HepG2 (cell line): ENCODE measurements around the gene SLC8A2. TPM values are rescaled to one million over a fixed set of nuclear protein-coding genes. Genes with fewer than 3 reads are reported as not detected.

Experiments
- ATAC-seq: fragments of 200-7000 bp; cut with Tn5 transposase; 3 replicates; pipeline ENCODE4 v1.9.1; 2020; ENCODE audit warnings: mild to moderate bottlenecking, moderate library complexity
- BruUV-seq: library from RNA; stranded (reverse); fragments of 400-500 nt; replicated peaks from 2 replicates; lab custom pipeline; 2021; lab: Mats Ljungman, UMichigan
- CTCF ChIA-PET: fragments of 300-600 bp; formaldehyde crosslinking; extraction: SDS; loops from one replicate; lab custom pipeline; 2021; ENCODE audit warnings: low total read pairs, inconsistent platforms, low intra/inter-chr PET ratio; lab: Yijun Ruan, JAX
- POLR2A ChIA-PET: fragments of 350-600 bp; sonication (Branson Sonifier 250); formaldehyde crosslinking; loops from one replicate; lab custom pipeline; 2020; ENCODE audit warnings: antibody characterized with exemption, inconsistent platforms; lab: Yijun Ruan, JAX
- DNase-seq: peaks from one replicate; pipeline ENCODE4 v3.0.0-alpha.2; 2015; ENCODE audit warnings: low spot score
- FAIRE-seq: peaks from 3 replicates; lab custom pipeline; 2011; peaks lifted over from hg19 to GRCh38; lab: Jason Lieb, UNC
- H2AFZ ChIP-seq: one replicate; pipeline ENCODE4 v1.6.1; 2011; ENCODE audit warnings: low read length, inconsistent platforms
- H3K27ac ChIP-seq: fragments of 300-600 bp; 3 replicates; pipeline ENCODE4 v1.8.0; 2011; ENCODE audit warnings: mixed run types, mild to moderate bottlenecking, mixed read lengths, low read length, inconsistent platforms; ENCODE audit not compliant: insufficient read depth; ENCODE audit errors: extremely low read length
- H3K27me3 ChIP-seq, 2 experiments: fragments of 200-600 bp in 1 of 2; 2 replicates in 1 of 2; 3 replicates in 1 of 2; pipeline versions ENCODE4 v1.6.0 to v1.8.0; 2011; ENCODE audit warnings: low read length in 2 of 2, mild to moderate bottlenecking in 2 of 2, moderate library complexity in 2 of 2, inconsistent platforms in 1 of 2; ENCODE audit not compliant: insufficient read depth in 2 of 2, control insufficient read depth in 1 of 2
- H3K36me3 ChIP-seq, 2 experiments: fragments of 200-600 bp in 1 of 2; replicated peaks in 1 of 2; 2 replicates in 1 of 2; 3 replicates in 1 of 2; pipeline versions ENCODE4 v1.5.1 to v1.8.0; 2011; ENCODE audit warnings: low read length in 2 of 2, inconsistent platforms in 1 of 2; ENCODE audit not compliant: insufficient read depth in 2 of 2, control insufficient read depth in 1 of 2
- H3K4me1 ChIP-seq: 2 replicates; pipeline ENCODE4 v1.5.1; 2012; ENCODE audit warnings: low read length, inconsistent platforms; ENCODE audit not compliant: insufficient read depth
- H3K4me2 ChIP-seq: 2 replicates; pipeline ENCODE4 v1.6.0; 2011; ENCODE audit warnings: low read depth, low read length, inconsistent platforms
- H3K4me3 ChIP-seq, 3 experiments: fragments of 200-600 bp in 1 of 3; sonication (generic), shearing (Covaris generic) in 1 of 3; replicated peaks in 1 of 3; 2 replicates each; pipeline ENCODE4 v1.5.1; 2011 to 2016; ENCODE audit warnings: low read length in 3 of 3, inconsistent platforms in 2 of 3, low read depth in 2 of 3, mild to moderate bottlenecking in 2 of 3, control low read depth in 1 of 3, mixed read lengths in 1 of 3; ENCODE audit not compliant: insufficient read depth in 1 of 3
- H3K79me2 ChIP-seq: one replicate; pipeline ENCODE4 v1.6.1; 2011; ENCODE audit warnings: low read length, inconsistent platforms; ENCODE audit not compliant: insufficient read depth
- H3K9ac ChIP-seq: 2 replicates; pipeline ENCODE4 v1.6.0; 2011; ENCODE audit warnings: mild to moderate bottlenecking, low read depth, low read length, inconsistent platforms; ENCODE audit not compliant: insufficient read depth
- H3K9me3 ChIP-seq: 2 replicates; pipeline ENCODE4 v1.5.1; 2012; ENCODE audit warnings: mild to moderate bottlenecking, low read length
- H4K20me1 ChIP-seq: 2 replicates; pipeline ENCODE4 v1.6.0; 2011; ENCODE audit warnings: inconsistent platforms, mild to moderate bottlenecking, low read length, moderate library complexity; ENCODE audit not compliant: insufficient read depth
- DRAP1 ChIP-seq: IDR thresholded peaks from 2 replicates; pipeline ENCODE4 v1.6.1; 2016; ENCODE audit warnings: missing genetic modification reagents, missing compliant biosample characterization
- EEA1 ChIP-seq: sonication (generic); formaldehyde crosslinking; IDR thresholded peaks from 2 replicates; pipeline ENCODE4 v1.5.1; 2020; ENCODE audit warnings: mild to moderate bottlenecking, missing genetic modification reagents, borderline replicate concordance
- KLF16 ChIP-seq, 2 experiments: sonication (generic) in 1 of 2; formaldehyde crosslinking in 1 of 2; IDR thresholded peaks; 2 replicates each; pipeline versions ENCODE4 v1.6.1 to v1.8.0; 2016 to 2023; ENCODE audit warnings: missing genetic modification reagents in 2 of 2, missing compliant biosample characterization in 1 of 2
- KMT2B ChIP-seq: IDR thresholded peaks from 2 replicates; pipeline ENCODE4 v1.6.1; 2016; ENCODE audit warnings: missing genetic modification reagents, missing compliant biosample characterization
- MYC ChIP-seq: sonication (generic); formaldehyde crosslinking; IDR thresholded peaks from 2 replicates; pipeline ENCODE4 v1.9.0; 2021; ENCODE audit warnings: missing genetic modification reagents, borderline replicate concordance
- SNAPC2 ChIP-seq: sonication (generic); formaldehyde crosslinking; IDR thresholded peaks from 2 replicates; pipeline ENCODE4 v1.8.1; 2022; ENCODE audit warnings: mild to moderate bottlenecking, missing genetic modification reagents
- ZC3H4 ChIP-seq: sonication (generic); formaldehyde crosslinking; IDR thresholded peaks from 2 replicates; pipeline ENCODE4 v1.4.0; 2020; ENCODE audit warnings: missing genetic modification reagents, borderline replicate concordance
- ZEB1 ChIP-seq: IDR thresholded peaks from 2 replicates; pipeline ENCODE4 v1.6.1; 2012; ENCODE audit warnings: mild to moderate bottlenecking, low read depth, inconsistent platforms; ENCODE audit not compliant: insufficient replicate concordance
- ZNF17 ChIP-seq: sonication (generic); formaldehyde crosslinking; IDR thresholded peaks from 2 replicates; pipeline ENCODE4 v1.5.0; 2020; ENCODE audit warnings: mild to moderate bottlenecking, missing genetic modification reagents
- ZNF205 ChIP-seq: IDR thresholded peaks from 2 replicates; pipeline ENCODE4 v1.6.1; 2018; ENCODE audit warnings: missing biosample characterization, missing genetic modification reagents
- ZNF616 ChIP-seq: sonication (generic); formaldehyde crosslinking; IDR thresholded peaks from 2 replicates; pipeline ENCODE4 v1.5.0; 2020; ENCODE audit warnings: low read depth, mild to moderate bottlenecking, missing genetic modification reagents
- ZNF710 ChIP-seq: sonication (generic); formaldehyde crosslinking; IDR thresholded peaks from 2 replicates; pipeline ENCODE4 v1.5.0; 2020; ENCODE audit warnings: mild to moderate bottlenecking, missing genetic modification reagents, borderline replicate concordance
- ZNF713 ChIP-seq: sonication (generic); formaldehyde crosslinking; IDR thresholded peaks from 2 replicates; pipeline ENCODE4 v1.4.0; 2020; ENCODE audit warnings: mild to moderate bottlenecking, missing genetic modification reagents
- WGBS: methylation state at CpG from one replicate; pipeline ENCODE4 v1.1.6; 2017; ENCODE audit warnings: low lambda C conversion rate; 5-methylcytosine and 5-hydroxymethylcytosine counted together
- in situ Hi-C: cut with HindIII; loops from 2 replicates; pipeline ENCODE4 v1.10.0; 2017; ENCODE audit warnings: low pct_unique_long_range_greater_than_20kb; ENCODE audit not compliant: extremely low pct_ligation_motif_present
- intact Hi-C: fragments of 100-400 bp; cut with micrococcal nuclease; formaldehyde crosslinking; loops from one replicate; pipeline ENCODE4 v1.10.0; 2022; ENCODE audit not compliant: unreplicated experiment
- polyA plus RNA-seq, 8 experiments: library from polyadenylated mRNA; depleted of rRNA in 3 of 8; stranded (reverse) in 7 of 8; unstranded in 1 of 8; fragments of >200 nt; fragmentation: Illumina TruSeq in 4 of 8; extraction: Trizol in 4 of 8; gene quantifications; 2 replicates each; pipeline versions ENCODE4 v1.2.1 to v1.2.3, GENCODE V29; 2011 to 2016; ENCODE audit warnings: low read depth in 4 of 8, missing spikeins in 1 of 8, mixed read lengths in 1 of 8; ENCODE audit not compliant: insufficient read depth in 1 of 8
- total RNA-seq, 5 experiments: library from RNA; depleted of rRNA; stranded (reverse); fragments of >200 nt; fragmentation: Illumina TruSeq; extraction: Trizol; gene quantifications; 2 replicates each; pipeline ENCODE4 v1.2.3, GENCODE V29; 2016; ENCODE audit warnings: low read depth in 1 of 5
- TF ChIP-seq, protein P1 (sequence below): IDR thresholded peaks from 2 replicates; pipeline ENCODE4 v1.6.1; 2016; ENCODE audit warnings: mild to moderate bottlenecking, missing biosample characterization, missing genetic modification reagents
- TF ChIP-seq, protein P2 (sequence below): sonication (generic); formaldehyde crosslinking; IDR thresholded peaks from 2 replicates; pipeline ENCODE4 v1.5.0; 2020; ENCODE audit warnings: mild to moderate bottlenecking, missing genetic modification reagents

SLC8A2 gene
- total and polyA plus RNA-seq, 2 of the 13 experiments (the other 11 are each of a cell fraction or from before 2014, with no cell fraction given) = 0.02 TPM; not detected in 1

GRCh38 chr19:47493378-47494210, 21.9 kb upstream of the SLC8A2 start:
- H3K27ac ChIP-seq = no peak overlapping the region
- no peak for ATAC-seq
- H3K27me3 ChIP-seq = no peaks in the 10 kb centered on the region
- H3K9ac ChIP-seq = no peak overlapping the region
- in situ Hi-C loops (no loop called here), intact Hi-C loops (no loop called here)
- H3K79me2 ChIP-seq = no peaks in the 10 kb centered on the region
- POLR2A ChIA-PET = no interaction called here
- H3K4me2 ChIP-seq = no peak overlapping the region
- H4K20me1 ChIP-seq = no peaks in the 10 kb centered on the region
- H3K36me3 ChIP-seq = peaks cover 19 to 22% of the 10 kb centered on the region in 2 experiments; a peak in 4 of 5 replicates
- no peak overlapping the region for H2AFZ ChIP-seq
- no peak overlapping the region for H3K4me3 ChIP-seq
- CTCF ChIA-PET = no interaction called here
- no TSS peak for BruUV-seq
- FAIRE-seq = no peak
- TF ChIP-seq ZEB1 (no peak), KMT2B (CRISPR knock-in tag) (no peak), ZNF710 (CRISPR knock-in tag) (no peak), MYC (CRISPR knock-in tag) (no peak), ZNF713 (no peak), ZNF616 (no peak), EEA1 (CRISPR knock-in tag) (no peak), KLF16 (CRISPR knock-in tag; IDR thresholded peaks at IDR 0.05) (no peak), DRAP1 (CRISPR knock-in tag) (no peak), SNAPC2 (no peak), ZC3H4 (CRISPR knock-in tag) (no peak), ZNF205 (CRISPR knock-in tag) (no peak), ZNF17 (no peak)
- TF ChIP-seq, protein P1, sequence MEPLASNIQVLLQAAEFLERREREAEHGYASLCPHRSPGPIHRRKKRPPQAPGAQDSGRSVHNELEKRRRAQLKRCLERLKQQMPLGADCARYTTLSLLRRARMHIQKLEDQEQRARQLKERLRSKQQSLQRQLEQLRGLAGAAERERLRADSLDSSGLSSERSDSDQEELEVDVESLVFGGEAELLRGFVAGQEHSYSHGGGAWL (CRISPR knock-in tag) = no peak
- TF ChIP-seq, protein P2, sequence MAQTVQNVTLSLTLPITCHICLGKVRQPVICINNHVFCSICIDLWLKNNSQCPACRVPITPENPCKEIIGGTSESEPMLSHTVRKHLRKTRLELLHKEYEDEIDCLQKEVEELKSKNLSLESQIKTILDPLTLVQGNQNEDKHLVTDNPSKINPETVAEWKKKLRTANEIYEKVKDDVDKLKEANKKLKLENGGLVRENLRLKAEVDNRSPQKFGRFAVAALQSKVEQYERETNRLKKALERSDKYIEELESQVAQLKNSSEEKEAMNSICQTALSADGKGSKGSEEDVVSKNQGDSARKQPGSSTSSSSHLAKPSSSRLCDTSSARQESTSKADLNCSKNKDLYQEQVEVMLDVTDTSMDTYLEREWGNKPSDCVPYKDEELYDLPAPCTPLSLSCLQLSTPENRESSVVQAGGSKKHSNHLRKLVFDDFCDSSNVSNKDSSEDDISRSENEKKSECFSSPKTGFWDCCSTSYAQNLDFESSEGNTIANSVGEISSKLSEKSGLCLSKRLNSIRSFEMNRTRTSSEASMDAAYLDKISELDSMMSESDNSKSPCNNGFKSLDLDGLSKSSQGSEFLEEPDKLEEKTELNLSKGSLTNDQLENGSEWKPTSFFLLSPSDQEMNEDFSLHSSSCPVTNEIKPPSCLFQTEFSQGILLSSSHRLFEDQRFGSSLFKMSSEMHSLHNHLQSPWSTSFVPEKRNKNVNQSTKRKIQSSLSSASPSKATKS (CRISPR knock-in tag) = no peak
- no peak for DNase-seq
- 90% methylated on average over 12 of the region's 18 CpGs for whole genome bisulfite sequencing
- H3K9me3 ChIP-seq = no peaks in the 10 kb centered on the region
- H3K4me1 ChIP-seq = no peaks in the 10 kb centered on the region
